Astrocyte of the hippocampus (primary cell): ENCODE data around the gene PROSER3.

ENCODE experiments used
- DNase-seq: peaks from one replicate; pipeline ENCODE4 v3.0.0; 2011; ENCODE audit warnings: low read depth, low spot score

Gene PROSER3

GRCh38 chr19:35738021-35738886, 19.7 kb upstream of the PROSER3 start:
- no peak for DNase-seq

DNA sequence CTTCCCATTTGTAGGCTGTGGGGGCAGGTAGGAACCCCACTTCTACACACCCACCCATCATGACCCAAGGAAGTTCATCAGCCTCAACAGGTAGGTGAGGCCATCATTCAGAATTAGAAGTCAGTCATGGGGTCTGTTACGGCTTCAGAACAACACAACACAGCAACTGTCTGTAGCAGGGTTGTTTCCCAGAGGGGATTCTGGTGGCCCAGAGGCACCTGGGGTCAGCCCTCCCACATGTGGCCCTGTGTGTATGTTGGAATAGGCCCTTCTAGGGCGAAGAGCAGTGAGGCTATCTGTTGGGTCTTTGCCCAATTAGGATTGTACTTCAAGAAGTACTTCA, 19.1 kb upstream of the PROSER3 start:
- DNase-seq, result no peak

DNA sequence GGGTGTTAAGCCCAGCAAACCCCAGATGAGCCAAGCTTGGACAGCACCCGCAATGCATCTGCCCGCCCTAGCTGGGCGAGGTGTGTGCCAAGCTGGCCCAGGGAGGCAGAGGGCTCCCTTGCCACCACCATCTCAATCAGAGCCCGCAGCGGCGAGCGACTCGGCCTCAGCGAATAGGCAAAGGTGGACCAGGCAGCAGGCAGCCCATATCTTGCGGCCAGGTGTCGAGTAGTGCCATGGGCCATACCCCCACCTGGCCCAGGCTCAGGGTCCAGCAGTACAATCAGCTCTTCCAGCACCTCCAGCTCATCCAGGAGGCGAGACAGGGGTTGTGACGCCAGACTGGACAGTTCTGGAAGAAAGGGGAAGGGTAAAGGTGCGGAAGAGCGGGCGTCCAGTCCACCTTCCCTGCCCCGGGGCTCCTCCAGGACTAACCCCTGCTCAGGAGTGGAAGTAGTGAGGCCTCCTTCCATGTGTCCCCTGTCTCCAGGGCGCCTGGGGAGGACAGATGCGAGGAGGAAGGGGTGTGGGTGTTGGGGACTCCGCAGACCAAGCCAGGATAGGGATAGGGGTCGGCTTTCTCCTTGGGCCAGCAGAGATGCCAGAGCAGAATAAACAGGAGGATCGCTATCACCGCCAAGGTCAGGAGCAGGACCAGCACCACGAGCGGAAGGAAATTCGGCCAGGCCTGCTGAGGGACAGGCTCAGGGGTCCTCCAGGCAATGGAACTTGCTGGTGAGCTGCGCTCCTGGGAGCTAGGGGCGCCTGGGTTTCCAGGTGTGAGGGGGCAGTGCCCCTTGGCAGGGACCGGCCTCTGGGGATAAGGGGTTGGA, 18.5 kb upstream of the PROSER3 start:
- DNase-seq, result no peak

DNA sequence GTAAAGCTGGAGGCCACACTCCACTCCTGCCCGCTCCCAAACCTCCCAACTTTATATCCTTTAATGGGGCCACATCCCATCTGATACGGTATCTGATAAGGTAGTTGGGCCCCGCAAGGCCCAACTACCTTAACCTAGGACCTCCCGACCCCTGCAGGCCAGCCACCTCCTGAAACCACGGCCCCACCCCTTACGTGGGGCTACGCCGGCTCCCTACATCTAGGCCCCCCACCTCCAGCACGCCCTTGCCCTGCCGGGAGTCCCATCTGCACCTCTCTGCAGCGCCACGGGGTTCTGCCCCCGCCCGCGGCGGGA, 17.9 kb upstream of the PROSER3 start:
- DNase-seq, result no peak

- DNase-seq, result peak; percentile 99
Observed at GRCh38 chr19:35740423-35741202, 17.4 kb upstream of the PROSER3 start.

DNA sequence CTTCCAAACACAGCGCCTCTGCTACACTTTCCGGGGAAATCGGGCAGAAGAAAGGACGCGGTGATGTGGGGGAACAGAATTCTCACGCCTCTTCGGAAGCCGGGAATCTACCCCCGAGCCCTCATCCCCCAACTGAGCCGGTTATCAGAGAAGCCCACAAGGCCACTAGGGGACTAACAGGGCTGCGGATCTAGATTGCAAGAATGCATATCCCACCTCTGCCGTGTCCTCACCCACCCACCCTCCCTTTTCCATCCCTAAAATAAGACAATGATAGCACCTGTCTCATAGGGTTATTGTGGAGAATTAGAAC, 16.8 kb upstream of the PROSER3 start:
- DNase-seq, result no peak

- DNase-seq, result no peak
Observed at GRCh38 chr19:35742121-35742724, 15.8 kb upstream of the PROSER3 start, which contains the start of gene IGFLR1. Gene IGFLR1 (minus strand): TSS chr19:35742452. CDS start chr19:35741180, 1,272 bp downstream.

DNA sequence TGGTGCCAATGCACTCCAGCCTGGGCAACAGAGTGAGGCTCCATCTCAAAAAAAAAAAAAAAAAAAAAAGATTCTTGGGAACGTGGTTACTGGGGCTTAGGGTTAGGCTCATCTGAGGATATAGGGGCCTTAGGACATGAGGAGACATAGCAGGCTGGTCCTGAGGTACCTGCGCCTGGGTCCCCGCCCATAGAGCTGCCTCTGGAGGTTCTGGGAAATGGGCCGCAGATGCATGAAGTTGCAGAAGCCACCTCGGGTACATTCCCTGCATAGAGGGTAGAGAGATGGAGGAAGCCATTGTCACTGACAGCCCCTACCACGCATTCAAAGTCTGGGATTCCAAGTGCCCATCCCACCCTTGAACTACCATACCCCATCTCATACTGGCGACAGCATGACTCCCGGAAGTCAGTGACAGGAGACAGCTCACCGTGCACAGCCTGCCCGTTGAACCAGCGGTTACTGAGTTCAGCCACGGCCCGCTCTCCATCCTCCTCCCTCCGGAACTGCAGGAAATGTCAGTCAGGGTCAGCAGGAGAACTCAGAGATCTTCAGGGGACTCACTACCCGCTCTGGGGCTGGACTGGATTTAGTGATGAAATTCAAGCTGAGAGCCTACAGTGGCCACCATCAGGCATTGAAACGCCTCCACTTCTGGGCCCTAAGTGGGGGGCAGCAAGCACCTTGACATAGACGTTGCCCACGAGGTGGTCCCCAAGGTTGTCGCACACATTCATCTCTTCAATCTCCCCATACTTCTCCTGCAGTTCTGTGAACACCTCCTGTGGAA, 14.1 kb upstream of the PROSER3 start:
- no peak for DNase-seq

DNA sequence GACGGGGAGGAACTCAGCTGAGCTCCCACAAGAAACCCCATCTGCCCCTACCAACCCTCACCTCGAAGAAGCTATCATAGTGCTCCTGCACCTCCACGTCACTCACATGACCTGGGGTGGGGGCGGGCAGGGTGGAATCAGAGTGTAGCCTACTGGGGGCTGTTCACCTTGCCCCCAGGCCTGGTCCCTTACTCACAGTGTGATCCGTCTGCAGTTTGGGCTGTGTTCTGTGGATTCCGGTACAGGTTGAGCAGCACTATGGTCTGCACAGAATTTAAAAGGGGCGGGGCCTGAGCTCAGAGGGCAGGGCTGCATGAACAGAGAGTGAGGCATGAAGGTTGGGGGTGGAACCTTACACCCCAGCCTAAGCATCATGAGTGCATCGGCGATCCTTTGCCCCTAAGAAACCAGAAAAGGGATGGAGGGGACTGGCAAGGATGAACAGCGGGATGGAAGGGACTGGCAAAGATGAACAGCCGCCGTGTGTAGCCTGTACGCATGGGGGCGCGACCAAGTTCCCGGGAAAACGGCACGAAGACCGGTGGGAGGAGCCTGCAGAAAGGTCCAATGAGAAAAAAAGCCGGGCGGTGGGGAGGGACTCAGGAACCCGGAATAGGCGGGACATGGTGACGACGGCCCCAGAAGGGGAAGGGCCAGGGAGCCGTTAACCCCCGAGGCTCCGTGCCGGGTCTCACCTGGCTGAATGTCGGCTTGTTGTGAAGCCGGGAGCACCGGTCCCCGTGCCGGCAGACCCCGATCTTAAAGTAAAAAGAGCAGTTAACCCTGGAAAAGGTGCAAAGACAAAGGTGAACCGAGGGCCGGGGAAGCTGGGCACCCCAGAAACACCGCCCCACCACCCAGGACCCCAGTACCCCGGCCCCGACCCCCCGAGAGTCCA, 13.3 kb upstream of the PROSER3 start:
- peak; percentile 98 for DNase-seq

DNA sequence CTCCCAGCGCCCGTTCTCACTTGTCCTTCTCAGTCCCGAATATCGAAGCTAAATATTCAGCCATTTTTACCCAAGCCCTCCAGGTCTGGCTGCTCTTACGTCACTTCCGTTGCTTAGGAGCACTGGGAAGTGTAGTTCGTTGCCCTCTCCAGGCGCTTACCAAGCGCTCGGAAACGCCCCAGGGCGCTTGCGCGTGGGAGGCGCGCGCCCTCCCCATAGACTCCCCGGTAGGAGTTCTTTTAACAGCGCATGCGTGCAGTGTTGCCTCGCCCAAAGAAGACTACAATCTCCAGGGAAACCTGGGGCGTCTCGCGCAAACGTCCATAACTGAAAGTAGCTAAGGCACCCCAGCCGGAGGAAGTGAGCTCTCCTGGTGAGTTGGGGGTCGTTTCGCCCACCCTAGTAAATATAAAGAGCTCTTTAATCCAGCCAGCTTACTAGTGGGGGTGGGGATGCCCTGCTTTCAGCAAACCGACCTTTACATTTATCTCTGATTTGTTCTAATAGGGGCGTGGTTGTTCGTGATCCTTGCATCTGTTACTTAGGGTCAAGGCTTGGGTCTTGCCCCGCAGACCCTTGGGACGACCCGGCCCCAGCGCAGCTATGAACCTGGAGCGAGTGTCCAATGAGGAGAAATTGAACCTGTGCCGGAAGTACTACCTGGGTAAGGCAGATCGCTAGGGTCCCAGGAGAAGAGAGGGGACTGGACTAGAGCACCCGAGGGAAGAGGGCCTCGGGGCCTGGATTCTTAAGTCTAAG, 12.5 kb upstream of the PROSER3 start, which contains the start of the genes PSENEN and U2AF1L4:
Gene PSENEN (plus strand): TSS at position 324 of the 759 bp plus-strand sequence. CDS start 280 bp downstream, at position 604.
Gene U2AF1L4 (minus strand): TSS at position 91 of the 759 bp plus-strand sequence. CDS start 27 bp downstream, at position 64.
- DNase-seq, result peak; percentile 100

DNA sequence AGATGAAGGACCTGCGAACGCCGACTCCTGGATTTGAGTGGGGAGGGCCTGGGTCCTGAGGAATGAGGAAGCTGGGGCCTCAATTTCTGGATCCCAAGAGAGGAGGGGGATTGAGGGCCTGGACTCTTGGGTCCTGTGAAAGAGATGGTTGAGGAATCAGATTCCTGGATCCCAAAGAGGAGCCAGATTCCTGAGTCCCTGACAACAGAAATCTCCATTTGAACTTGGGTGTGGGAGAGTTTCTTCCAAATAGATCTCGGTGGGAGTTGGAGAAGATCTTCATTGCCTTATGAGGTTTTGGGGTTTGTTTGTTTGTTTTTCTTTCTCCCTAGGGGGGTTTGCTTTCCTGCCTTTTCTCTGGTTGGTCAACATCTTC, 11.9 kb upstream of the PROSER3 start:
- no peak for DNase-seq

- DNase-seq, result no peak
Observed at GRCh38 chr19:35746531-35746930, 11.4 kb upstream of the PROSER3 start.

DNA sequence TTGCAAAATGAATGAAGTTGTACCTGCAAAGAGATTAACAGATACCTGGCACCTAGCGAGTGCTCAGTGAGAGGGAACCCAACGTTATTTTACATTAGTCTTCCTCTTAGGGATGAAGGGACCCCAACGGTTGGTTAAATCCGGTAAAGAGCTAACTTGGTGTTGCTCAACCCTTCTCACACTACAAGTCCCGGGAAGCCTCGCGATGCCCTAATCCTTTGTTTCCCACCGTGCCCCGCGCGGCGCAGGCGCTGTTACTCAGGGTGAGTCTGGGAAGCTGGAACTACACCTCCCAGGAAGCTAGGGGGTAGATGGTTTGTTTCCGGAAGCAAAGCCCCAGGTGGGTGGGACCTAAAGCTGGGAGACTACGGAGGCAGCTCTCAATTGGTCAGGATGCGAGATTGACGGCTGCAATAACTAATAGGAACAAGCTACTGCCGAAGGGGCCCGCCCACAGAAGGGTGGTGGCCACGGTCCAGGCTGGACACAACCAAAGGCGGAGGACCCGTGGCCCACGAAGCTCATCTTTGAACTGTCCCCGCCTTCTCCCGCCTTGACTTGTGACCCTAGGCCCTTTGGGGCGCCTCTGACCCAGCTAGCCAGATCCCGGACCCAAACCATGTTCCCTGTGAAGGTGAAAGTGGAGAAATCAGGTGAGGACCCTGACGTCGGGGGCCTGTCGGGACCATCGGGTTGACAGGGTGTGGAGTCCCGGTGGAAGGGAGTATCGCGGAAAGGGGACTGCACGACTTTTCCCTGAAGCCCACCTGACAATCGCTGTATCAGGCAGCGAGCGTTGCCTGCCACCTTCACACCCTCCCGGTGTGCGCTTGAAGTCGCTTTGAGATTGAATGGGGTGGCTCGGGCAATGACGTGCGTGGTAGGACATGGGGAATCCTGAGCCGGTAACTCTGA, 9.6 kb upstream of the PROSER3 start, which contains the start of gene LIN37:
Gene LIN37 (plus strand): TSS at position 471 of the 915 bp plus-strand sequence. CDS start 149 bp downstream, at position 620.
- DNase-seq, result peak; percentile 100

- DNase-seq, result no peak
Observed at GRCh38 chr19:35750167-35750566, 7.8 kb upstream of the PROSER3 start.

- no peak for DNase-seq
Observed at GRCh38 chr19:35751839-35752745, 5.9 kb upstream of the PROSER3 start.

- no peak for DNase-seq
Observed at GRCh38 chr19:35752746-35753350, 5.1 kb upstream of the PROSER3 start.
